Stimulated activated memory B cell treated with anti-CD40 and anti-IgM and Interleukin-4, amounts not matched to agents 10 μg/mL and 1 μg/mL and 100 μg/mL, for 72 hours (primary cell): Measurements from ENCODE around the gene ME3.
"Not testable (repeated sequence)": the region's sequence is repeated elsewhere in the genome, so short reads cannot be mapped to it uniquely, and the experiment has no call there.

Experiments
- ATAC-seq: fragments of 150-1000 bp; cut with Tn5 transposase; 2 replicates; pipeline ENCODE4 v1.10.0; 2021
- H3K27ac Mint-ChIP-seq: one replicate; pipeline ENCODE4 v1.8.0; 2022; ENCODE audit warnings: mild to moderate bottlenecking, mixed read lengths
- H3K27me3 Mint-ChIP-seq: one replicate; pipeline ENCODE4 v1.8.0; 2022; ENCODE audit warnings: mixed read lengths
- H3K36me3 Mint-ChIP-seq: one replicate; pipeline ENCODE4 v1.8.0; 2022; ENCODE audit warnings: mixed read lengths
- H3K4me1 Mint-ChIP-seq: one replicate; pipeline ENCODE4 v1.8.0; 2022; ENCODE audit warnings: mixed read lengths
- H3K4me3 Mint-ChIP-seq: one replicate; pipeline ENCODE4 v1.8.0; 2022; ENCODE audit warnings: mild to moderate bottlenecking, moderate library complexity, mixed read lengths
- H3K9me3 Mint-ChIP-seq: one replicate; pipeline ENCODE4 v1.8.0; 2022; ENCODE audit warnings: mixed read lengths

The ME3 gene

DNA sequence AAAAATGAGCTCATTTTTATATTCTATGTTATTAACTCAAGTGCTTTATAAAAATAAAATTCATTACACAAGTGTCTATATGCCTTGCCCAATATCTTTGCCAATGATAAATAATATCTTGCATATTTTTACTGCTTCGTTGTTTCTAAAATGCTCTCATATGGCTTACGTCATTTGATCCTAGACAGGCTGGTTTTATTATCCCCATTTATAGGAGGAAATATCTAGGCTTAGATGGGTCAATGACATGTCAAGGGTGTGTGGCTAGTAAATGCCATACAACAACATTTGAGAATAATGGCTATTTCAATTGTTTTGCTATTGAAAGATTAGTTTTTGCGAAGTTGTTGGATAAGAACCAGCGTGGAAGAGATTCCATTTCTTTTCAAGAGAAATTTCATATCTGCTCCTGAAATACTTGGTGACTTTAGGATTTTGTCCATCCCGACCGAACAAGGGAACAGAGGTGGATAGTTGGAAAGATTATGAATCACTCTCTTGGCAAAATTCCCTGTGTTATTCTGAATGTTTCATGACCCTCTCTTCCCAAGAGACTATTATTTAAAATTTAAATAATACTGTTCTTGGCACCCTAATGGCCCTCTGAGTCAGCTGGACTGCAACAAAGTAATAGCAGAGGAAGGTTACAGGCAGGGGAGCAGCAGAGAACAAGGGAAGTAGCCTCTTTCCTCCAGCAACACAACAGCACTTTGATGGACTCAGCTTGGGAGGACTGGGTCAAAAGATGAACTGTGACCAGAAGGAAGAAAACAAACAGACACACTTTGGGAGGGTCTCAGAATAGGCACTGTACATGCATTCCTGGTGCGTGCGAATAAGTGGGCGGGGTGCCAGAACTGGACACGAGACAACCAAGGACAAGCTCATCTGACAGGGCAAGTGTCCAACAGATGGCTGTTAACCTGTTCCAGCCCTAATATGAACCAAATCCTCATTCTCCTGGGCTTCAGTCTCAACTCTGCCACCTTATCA, 94.5 kb downstream of the ME3 start:
- Mint-ChIP-seq H3K9me3 (no peaks in the 10 kb centered on the region), H3K27me3 (peaks cover 32% of the 10 kb centered on the region), H3K4me3 (no peak overlapping the region), H3K36me3 (no peaks in the 10 kb centered on the region), H3K27ac (no peak overlapping the region), H3K4me1 (no peaks in the 10 kb centered on the region)
- ATAC-seq: no peak

DNA sequence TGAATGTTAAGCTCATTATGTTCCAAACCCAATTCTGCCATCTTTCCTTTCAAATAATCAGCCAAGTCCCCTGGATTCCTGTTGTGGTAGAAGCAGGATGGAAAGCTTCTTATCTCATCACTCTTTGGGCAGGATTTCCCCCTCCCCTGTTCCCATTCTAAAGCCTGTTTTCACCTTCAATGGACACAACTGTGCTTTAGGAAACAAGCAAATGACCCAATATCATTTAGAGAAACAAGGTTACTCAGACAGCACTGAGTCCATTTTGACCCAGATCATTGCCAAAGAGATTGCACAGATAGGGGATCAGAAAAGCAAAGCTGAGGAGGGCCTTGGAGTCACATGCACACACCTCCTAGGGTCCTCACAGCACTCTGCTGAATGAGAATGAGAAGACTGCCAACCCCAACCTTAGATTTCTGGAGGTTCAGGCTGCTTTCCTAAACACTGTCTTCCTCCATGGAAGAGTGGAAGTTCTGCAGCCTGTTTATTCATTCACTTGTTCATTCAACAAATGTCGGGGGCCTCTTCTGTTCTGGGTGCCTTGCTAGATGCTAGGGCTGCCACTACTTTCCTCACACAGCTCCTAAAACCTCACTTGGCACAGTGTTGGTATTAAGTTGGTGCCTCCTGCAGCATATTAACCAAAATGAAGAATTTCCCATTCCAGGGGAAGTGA, 95.3 kb downstream of the ME3 start:
- no peaks in the 10 kb centered on the region for H3K36me3 Mint-ChIP-seq

DNA sequence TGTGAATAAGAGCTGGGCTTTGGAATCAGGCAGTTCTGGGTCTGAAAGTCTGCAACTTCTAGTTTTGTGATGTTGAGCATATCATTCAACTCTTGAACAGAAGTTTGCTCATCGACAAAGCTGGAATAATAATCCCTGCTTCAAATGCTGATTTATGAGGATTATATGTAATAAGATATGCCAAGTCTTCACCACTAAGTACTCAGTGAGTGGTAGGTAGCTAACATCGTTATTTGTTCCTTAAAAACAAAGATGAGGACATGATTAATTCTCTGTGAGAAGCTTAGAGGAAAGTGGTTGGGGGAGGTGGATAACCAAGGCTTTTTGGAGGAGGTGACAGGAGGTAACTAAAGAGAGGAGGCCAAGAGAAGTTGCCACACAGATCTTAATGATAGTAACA, 96.5 kb downstream of the ME3 start:
- Mint-ChIP-seq H3K36me3 (no peaks in the 10 kb centered on the region), H3K9me3 (no peaks in the 10 kb centered on the region), H3K4me3 (no peak overlapping the region), H3K27ac (no peak overlapping the region), H3K4me1 (no peaks in the 10 kb centered on the region), H3K27me3 (peaks cover 40% of the 10 kb centered on the region)
- ATAC-seq: no peak

More for the DNA sequence above, 95.3 kb downstream of the ME3 start:
- ATAC-seq: no peak
- Mint-ChIP-seq H3K4me1 (no peaks in the 10 kb centered on the region), H3K27me3 (peaks cover 32% of the 10 kb centered on the region), H3K27ac (no peak overlapping the region), H3K9me3 (no peaks in the 10 kb centered on the region), H3K4me3 (no peak overlapping the region)

DNA sequence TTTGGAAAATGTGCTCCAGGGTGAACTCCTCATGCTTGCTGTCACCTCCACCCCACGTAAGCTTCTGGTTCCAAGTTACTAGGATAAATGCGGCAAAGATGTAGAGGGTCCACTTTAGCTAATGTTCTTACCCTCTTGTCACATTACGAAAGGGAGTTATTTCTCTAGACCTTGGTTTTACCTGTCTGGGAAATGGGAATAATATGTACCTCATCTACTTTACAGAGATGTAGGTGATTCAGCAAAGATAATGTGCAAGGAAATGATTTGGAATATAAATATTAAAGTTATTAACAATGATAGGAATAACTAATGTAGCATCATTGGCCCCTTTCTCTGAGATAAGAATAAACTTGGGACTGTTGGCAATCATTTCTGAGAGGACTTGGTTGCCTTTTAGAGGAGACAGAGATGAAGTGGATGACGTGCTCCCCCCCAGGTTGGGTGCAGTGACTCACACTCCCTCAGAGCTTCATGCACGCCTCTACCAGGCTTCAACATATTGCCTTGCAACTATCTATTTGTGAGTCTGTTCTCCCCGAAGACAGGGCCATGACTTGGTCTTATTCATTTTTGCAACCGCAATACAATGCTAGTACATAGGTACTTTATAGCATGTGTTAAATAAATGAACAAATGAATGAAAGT, 97.1 kb downstream of the ME3 start:
- Mint-ChIP-seq H3K27ac (no peak overlapping the region), H3K4me3 (no peak overlapping the region), H3K4me1 (no peaks in the 10 kb centered on the region), H3K9me3 (no peaks in the 10 kb centered on the region), H3K36me3 (no peaks in the 10 kb centered on the region), H3K27me3 (peaks cover 40% of the 10 kb centered on the region)
- no peak for ATAC-seq

DNA sequence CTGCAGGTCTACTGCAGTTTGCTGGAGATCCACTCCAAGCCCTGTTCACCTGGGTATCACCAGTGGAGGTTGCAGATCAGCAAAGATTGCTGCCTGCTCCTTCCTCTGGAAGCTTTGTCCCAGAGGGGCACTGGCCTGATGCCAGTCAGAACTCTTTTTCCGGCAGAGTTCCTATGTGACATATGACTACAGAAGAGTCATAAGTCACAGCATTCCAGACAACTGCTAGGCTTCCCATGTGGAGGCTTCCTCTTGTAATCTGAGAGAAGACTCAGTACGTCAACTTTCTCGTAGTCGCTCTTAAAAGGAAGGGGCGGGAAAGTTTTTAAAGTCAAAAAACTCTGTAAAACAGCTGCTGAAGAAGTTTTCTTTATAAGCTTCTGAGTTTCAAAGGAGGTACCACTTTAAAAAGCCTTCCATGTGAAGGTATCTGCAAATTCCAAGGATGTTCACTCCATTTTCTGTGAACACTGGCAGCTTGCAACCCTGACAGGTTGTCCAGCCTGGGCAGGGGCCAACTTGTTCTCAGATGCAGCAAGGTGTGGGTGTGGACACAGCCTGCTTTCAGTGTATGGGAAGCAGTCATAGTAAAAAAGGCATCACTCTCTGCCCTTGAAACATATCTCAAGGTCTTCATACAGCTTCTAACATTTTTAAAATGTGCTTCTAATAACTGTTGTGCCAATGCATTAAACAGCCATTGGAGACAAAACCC, 97.8 kb downstream of the ME3 start:
- Mint-ChIP-seq H3K4me1 (no peaks in the 10 kb centered on the region), H3K4me3 (no peak overlapping the region), H3K27ac (no peak overlapping the region), H3K36me3 (no peaks in the 10 kb centered on the region), H3K27me3 (peaks cover 40% of the 10 kb centered on the region), H3K9me3 (no peaks in the 10 kb centered on the region)
- ATAC-seq: no peak

DNA sequence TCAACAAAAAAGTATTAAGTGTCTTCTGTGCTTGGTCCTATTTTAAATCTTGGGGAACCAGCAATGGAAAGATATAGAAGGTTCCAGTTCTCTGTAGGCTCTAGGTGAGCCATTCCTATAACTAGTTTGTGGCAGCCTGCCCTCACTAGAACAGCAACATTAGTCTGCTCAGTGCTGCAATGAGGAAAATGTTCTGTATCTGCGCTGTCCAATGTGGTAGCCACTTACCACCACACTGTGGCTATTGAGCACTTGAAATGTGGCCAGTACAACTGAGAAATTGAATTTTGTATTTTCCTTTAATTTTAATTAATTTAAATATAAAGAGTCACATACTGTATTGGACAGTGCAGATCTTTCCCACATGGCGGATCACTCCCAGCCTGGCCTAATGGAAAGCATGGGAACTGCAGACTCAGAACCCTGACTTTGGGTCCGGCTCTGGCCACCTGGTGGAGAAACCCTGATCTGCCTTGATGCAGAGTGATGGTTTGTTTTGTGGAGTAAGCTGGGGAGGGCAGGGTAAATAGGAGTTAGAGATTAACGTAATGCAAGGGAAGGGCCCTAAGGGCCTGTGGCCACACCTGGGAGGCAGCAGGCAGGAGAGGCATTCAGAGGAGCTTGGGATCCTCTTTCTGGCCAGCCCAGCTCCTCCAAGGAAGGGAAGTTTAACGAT, 101.0 kb downstream of the ME3 start:
- Mint-ChIP-seq H3K9me3 (no peaks in the 10 kb centered on the region), H3K27ac (no peak overlapping the region), H3K4me3 (no peak overlapping the region), H3K36me3 (no peaks in the 10 kb centered on the region), H3K4me1 (no peaks in the 10 kb centered on the region), H3K27me3 (peaks cover 35% of the 10 kb centered on the region)
- peak; percentile 21 for ATAC-seq

DNA sequence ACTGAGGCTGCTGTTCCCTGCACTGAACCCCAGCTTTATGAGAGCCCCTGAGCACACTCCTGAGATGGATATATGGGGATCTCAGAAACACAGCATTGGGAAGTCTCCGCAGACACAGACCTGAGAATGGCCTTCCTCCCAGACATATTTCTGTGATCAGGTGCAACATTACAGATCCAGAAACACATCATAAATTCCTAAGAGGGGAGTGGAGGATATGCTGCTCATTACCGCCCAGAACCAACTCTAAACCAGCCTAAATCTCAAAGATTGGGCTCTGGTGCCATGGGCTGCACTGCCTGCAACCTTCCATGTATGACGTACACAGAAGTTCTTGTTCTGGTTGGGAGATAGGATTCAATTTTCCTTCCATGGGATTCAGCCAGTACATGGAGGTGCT, 102.0 kb downstream of the ME3 start:
- no peak for ATAC-seq
- no peak overlapping the region for H3K4me3 Mint-ChIP-seq
- H3K9me3 Mint-ChIP-seq: no peaks in the 10 kb centered on the region
- H3K27ac Mint-ChIP-seq: no peak overlapping the region
- no peaks in the 10 kb centered on the region for H3K4me1 Mint-ChIP-seq
- no peaks in the 10 kb centered on the region for H3K36me3 Mint-ChIP-seq
- H3K27me3 Mint-ChIP-seq: peaks cover 27% of the 10 kb centered on the region

DNA sequence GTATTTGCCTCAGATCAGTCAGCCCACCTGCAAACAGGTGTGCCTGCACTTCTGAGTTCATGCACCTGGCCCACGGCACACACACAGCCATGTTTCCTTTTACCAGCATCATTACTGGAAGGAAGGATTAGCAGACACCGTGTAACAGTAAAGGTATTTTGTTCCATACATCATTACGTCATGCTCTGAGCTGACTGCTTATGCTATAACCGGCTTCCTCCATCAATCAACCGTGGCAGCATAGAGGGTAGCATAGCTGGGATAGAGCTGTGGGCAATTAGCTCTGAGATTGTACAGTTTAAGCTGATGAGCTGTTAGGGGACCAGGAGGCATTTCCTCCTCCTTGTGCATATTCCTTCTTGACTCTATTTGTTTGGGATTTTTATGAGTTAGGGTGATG, 102.4 kb downstream of the ME3 start:
- no peak overlapping the region for H3K27ac Mint-ChIP-seq
- no peak overlapping the region for H3K4me3 Mint-ChIP-seq
- no peak for ATAC-seq
- peaks cover 27% of the 10 kb centered on the region for H3K27me3 Mint-ChIP-seq
- H3K9me3 Mint-ChIP-seq: no peaks in the 10 kb centered on the region
- H3K36me3 Mint-ChIP-seq: no peaks in the 10 kb centered on the region
- H3K4me1 Mint-ChIP-seq: no peaks in the 10 kb centered on the region

DNA sequence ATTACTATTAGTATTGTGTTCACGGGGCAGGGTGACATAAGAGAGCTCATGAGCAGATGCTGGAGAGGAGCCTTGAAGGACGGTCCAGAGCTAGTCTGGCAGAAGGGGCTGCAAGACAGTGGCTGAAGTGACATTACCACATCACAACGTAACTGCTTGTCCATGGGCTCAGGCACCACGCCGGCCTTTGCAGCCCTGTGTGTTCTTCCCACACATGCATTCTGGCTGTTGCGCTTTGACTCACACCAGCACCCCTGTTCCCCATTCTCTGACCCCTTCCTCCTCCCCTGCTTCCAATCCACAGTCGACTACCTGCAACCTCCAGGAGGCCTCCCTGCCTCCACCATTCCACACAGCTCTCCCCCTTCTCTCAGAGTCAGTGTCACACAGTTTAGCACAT, 103.3 kb downstream of the ME3 start:
- Mint-ChIP-seq H3K9me3 (no peaks in the 10 kb centered on the region), H3K27ac (no peak overlapping the region), H3K27me3 (peaks cover 30% of the 10 kb centered on the region), H3K4me3 (no peak overlapping the region), H3K4me1 (no peaks in the 10 kb centered on the region), H3K36me3 (no peaks in the 10 kb centered on the region)
- ATAC-seq: peak; percentile 20

DNA sequence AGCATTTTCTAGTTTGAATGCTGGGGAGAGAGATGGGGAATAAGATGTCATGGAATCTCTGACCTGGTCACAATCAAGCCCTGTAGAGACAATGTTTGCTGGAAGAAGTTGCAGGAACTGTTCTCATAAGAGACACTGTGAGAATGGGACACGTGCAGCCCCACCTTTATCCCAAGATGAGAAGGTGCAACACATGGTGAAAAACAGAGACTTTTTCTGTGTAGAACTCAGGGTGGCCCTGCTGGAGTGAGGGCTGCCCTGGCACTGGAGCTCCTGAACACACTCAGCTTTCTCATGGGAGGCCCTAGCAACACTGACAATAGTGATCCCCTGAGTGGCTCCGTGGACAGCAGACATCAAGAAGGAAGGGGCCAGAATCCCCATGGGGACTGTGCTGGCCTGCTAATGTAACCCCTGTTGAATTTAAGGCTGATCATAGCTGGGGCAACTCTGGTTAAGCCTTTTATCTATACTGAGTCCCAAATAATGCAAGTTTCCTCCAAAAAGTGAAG, 106.6 kb downstream of the ME3 start:
- Mint-ChIP-seq H3K27me3 (peaks cover 22% of the 10 kb centered on the region), H3K9me3 (peaks cover 2% of the 10 kb centered on the region), H3K27ac (no peak overlapping the region), H3K36me3 (no peaks in the 10 kb centered on the region), H3K4me3 (no peak overlapping the region), H3K4me1 (no peaks in the 10 kb centered on the region)
- no peak for ATAC-seq

DNA sequence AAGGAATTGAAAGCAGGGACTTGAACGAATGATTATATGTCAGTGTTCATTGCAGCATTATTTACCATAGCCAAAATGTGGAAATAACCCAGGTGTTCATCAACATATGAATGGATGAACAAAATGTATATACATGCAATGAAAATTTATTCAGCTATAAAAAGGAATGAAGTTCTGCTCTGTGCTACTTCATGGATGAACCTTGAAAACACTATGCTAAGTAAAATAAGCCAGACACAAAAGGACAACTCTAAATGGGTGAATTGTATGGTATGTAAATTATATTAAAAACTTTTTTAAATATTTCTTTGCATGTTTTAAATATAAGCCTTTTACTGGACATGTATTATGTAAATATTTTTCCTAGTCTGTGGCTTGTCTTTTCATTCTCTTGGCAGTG, 107.0 kb downstream of the ME3 start:
- Mint-ChIP-seq H3K36me3 (no peaks in the 10 kb centered on the region), H3K9me3 (peaks cover 2% of the 10 kb centered on the region), H3K27ac (no peak overlapping the region), H3K27me3 (peaks cover 22% of the 10 kb centered on the region), H3K4me3 (no peak overlapping the region), H3K4me1 (no peaks in the 10 kb centered on the region)
- no peak for ATAC-seq

DNA sequence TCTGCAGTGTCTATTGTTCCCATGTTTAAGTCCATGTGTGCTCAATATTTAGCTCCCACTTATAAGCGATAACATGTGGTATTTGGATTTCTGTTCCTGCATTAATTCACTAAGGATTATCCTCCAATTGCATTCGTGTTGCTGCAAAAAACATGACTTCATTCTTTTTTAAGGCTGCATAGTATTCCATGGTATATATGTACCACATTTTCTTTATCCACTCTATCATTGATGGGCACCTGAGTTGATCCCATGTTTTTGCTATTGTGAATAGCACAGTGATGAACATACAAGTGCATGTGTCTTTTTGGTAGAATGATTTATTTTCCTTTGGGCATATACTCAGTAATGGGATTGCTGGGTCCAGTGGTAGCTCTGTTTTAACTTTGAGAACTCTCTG, 109.6 kb downstream of the ME3 start:
- H3K27ac Mint-ChIP-seq, H3K9me3 Mint-ChIP-seq, H3K4me3 Mint-ChIP-seq, H3K4me1 Mint-ChIP-seq, H3K36me3 Mint-ChIP-seq, ATAC-seq: not testable (repeated sequence)
- H3K27me3 Mint-ChIP-seq: peaks cover 22% of the 10 kb centered on the region

DNA sequence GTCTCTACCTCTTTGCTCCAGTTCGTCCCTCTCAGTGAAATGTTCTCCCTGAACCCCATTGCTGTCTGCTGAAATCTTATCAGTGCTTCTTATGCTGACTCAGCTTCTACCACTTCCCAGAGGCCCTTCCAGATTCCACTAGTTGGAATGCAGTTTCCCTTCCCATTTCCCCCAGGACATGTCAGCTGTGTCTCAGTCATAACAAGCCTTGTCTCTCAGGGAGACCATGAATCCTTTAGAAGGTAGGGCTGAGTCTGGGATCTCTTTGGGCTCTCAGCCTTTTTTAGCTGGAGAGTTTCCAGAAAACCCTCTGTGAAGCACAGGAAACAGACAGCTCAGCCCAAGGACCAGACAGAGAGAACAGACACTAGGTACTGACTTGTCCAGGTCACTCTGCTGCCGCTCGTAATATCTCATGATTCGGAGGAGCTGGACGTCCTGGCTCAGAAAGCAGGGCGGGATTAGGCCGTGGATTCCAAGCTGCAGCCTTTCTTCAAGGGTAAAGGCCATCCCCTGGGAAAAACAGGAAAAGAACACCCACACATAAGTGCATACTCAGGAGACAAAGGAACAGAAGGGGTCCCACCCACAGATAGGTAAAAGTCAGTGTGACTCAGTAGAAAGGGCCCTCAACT, 113.0 kb downstream of the ME3 start:
- Mint-ChIP-seq H3K27ac (no peak overlapping the region), H3K9me3 (peaks cover 2% of the 10 kb centered on the region), H3K27me3 (peaks cover 13% of the 10 kb centered on the region), H3K36me3 (no peaks in the 10 kb centered on the region), H3K4me1 (no peaks in the 10 kb centered on the region), H3K4me3 (no peak overlapping the region)
- ATAC-seq: no peak

DNA sequence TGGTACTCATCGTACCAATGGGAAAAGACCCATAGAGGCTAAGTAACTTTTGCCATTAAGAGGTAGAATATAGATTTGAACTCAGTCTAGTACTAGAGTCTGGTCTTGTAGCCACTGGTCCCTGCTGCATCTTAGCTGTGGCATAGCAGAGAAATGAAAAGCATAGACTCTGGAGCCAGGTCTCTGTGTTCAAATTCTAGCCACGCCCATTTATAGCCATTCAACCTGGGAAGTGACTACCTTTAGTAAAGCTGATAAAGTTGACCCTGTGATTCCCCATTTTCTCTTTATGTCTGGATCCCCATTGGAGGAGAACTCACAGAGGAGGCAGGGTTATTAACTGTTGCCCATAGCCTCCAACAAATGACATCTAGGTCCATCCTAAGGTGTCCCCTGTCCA, 113.6 kb downstream of the ME3 start:
- peaks cover 2% of the 10 kb centered on the region for H3K9me3 Mint-ChIP-seq
- H3K27me3 Mint-ChIP-seq: peaks cover 7% of the 10 kb centered on the region
- ATAC-seq: no peak
- no peaks in the 10 kb centered on the region for H3K36me3 Mint-ChIP-seq
- no peak overlapping the region for H3K27ac Mint-ChIP-seq
- no peak overlapping the region for H3K4me3 Mint-ChIP-seq
- H3K4me1 Mint-ChIP-seq: no peaks in the 10 kb centered on the region
